Testis (tissue), 2 donors: ENCODE measurements around the gene ZG16B.

Source experiments
- POLR2A ChIP-seq: fragments of 450-650 bp; IDR thresholded peaks from one replicate; pipeline ENCODE4 v1.6.1; 2017; ENCODE audit warnings: antibody characterized with exemption, mild to moderate bottlenecking, moderate library complexity
- TF ChIP-seq, protein P1 (sequence below), 3 experiments: fragments of 450-650 bp in 2 of 3; fragments of 200-600 bp in 1 of 3; sonication (generic) in 1 of 3; IDR thresholded peaks; one replicate each; pipeline ENCODE4 v1.5.1; 2016 to 2019; ENCODE audit warnings: antibody characterized with exemption in 3 of 3, mild to moderate bottlenecking in 2 of 3, moderate library complexity in 1 of 3

- TF ChIP-seq, protein P1, sequence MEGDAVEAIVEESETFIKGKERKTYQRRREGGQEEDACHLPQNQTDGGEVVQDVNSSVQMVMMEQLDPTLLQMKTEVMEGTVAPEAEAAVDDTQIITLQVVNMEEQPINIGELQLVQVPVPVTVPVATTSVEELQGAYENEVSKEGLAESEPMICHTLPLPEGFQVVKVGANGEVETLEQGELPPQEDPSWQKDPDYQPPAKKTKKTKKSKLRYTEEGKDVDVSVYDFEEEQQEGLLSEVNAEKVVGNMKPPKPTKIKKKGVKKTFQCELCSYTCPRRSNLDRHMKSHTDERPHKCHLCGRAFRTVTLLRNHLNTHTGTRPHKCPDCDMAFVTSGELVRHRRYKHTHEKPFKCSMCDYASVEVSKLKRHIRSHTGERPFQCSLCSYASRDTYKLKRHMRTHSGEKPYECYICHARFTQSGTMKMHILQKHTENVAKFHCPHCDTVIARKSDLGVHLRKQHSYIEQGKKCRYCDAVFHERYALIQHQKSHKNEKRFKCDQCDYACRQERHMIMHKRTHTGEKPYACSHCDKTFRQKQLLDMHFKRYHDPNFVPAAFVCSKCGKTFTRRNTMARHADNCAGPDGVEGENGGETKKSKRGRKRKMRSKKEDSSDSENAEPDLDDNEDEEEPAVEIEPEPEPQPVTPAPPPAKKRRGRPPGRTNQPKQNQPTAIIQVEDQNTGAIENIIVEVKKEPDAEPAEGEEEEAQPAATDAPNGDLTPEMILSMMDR (IDR thresholded peaks at IDR 0.05) = no peak
- no peak for TF ChIP-seq POLR2A
These were observed 43.3 kb upstream of the ZG16B start for GRCh38 chr16:2786826-2787151.
